IMR-90 (cell line): ENCODE data around the gene FJX1. TPM values are rescaled to one million over a fixed set of nuclear protein-coding genes. Genes with fewer than 3 reads are reported as not detected.
A peak's percentile ranks its signal among the peaks of the same experiment; 100 is the strongest.

Experiments used
- ATAC-seq: fragments of 200-7000 bp; cut with Tn5 transposase; 2 replicates; pipeline ENCODE4 v1.9.1; 2020; ENCODE audit warnings: low read depth, mild to moderate bottlenecking, moderate library complexity
- BruUV-seq: library from RNA; stranded (reverse); fragments of 400-500 nt; replicated peaks from 2 replicates; lab custom pipeline; 2021; lab: Mats Ljungman, UMichigan
- CTCF ChIA-PET: fragments of 300-600 bp; formaldehyde crosslinking; extraction: SDS; loops from one replicate; lab custom pipeline; 2021; ENCODE audit warnings: antibody characterized with exemption; lab: Yijun Ruan, JAX
- POLR2A ChIA-PET: fragments of 300-600 bp; sonication (Branson Sonifier 250); formaldehyde crosslinking; loops from one replicate; lab custom pipeline; 2022; ENCODE audit warnings: antibody characterized with exemption; ENCODE audit not compliant: unreplicated experiment; lab: Charles Lee
- DNase-seq: peaks from one replicate; pipeline ENCODE4 v3.0.0; 2013
- H2AFZ ChIP-seq: replicated peaks from 2 replicates; pipeline ENCODE3; 2013; ENCODE audit warnings: low read length, mild to moderate bottlenecking; ENCODE audit not compliant: poor library complexity
- H2AK5ac ChIP-seq: 2 replicates; pipeline ENCODE4 v1.6.1; 2013; ENCODE audit warnings: low read depth, low read length, inconsistent platforms
- H2AK9ac ChIP-seq: replicated peaks from 2 replicates; pipeline ENCODE3; 2013; ENCODE audit warnings: mild to moderate bottlenecking, low read depth, low read length, moderate library complexity; ENCODE audit not compliant: poor library complexity
- H2BK120ac ChIP-seq: 2 replicates; pipeline ENCODE4 v1.6.1; 2013; ENCODE audit warnings: low read depth, low read length, inconsistent platforms
- H2BK15ac ChIP-seq: 3 replicates; pipeline ENCODE4 v1.6.1; 2013; ENCODE audit warnings: low read depth, low read length, inconsistent platforms
- H2BK20ac ChIP-seq: 2 replicates; pipeline ENCODE4 v1.6.1; 2013; ENCODE audit warnings: low read depth, mild to moderate bottlenecking, inconsistent platforms, low read length, moderate library complexity
- H2BK5ac ChIP-seq: 2 replicates; pipeline ENCODE4 v1.6.1; 2013; ENCODE audit warnings: mild to moderate bottlenecking, low read depth, low read length, inconsistent platforms; ENCODE audit not compliant: poor library complexity, severe bottlenecking
- H3K14ac ChIP-seq: replicated peaks from 2 replicates; pipeline ENCODE4 v1.6.1; 2013; ENCODE audit warnings: low read depth, low read length, inconsistent platforms
- H3K18ac ChIP-seq: 2 replicates; pipeline ENCODE4 v1.6.1; 2013; ENCODE audit warnings: low read depth, low read length, control low read depth
- H3K23ac ChIP-seq: 2 replicates; pipeline ENCODE4 v1.6.1; 2013; ENCODE audit warnings: low read depth, low read length, inconsistent platforms
- H3K27ac ChIP-seq: 2 replicates; pipeline ENCODE4 v1.5.1; 2013; ENCODE audit warnings: mild to moderate bottlenecking, control low read depth, low read length; ENCODE audit not compliant: insufficient read depth
- H3K27me3 ChIP-seq: 2 replicates; pipeline ENCODE4 v1.6.1; 2013; ENCODE audit warnings: low read length; ENCODE audit not compliant: control insufficient read depth, insufficient read depth
- H3K36me3 ChIP-seq: 2 replicates; pipeline ENCODE4 v1.6.1; 2013; ENCODE audit warnings: low read length, mixed read lengths; ENCODE audit not compliant: control insufficient read depth, insufficient read depth
- H3K4ac ChIP-seq: 2 replicates; pipeline ENCODE4 v1.6.1; 2013; ENCODE audit warnings: low read depth, low read length, inconsistent platforms
- H3K4me1 ChIP-seq: 2 replicates; pipeline ENCODE4 v1.6.1; 2013; ENCODE audit warnings: low read length, mixed read lengths; ENCODE audit not compliant: control insufficient read depth, insufficient read depth
- H3K4me2 ChIP-seq: 2 replicates; pipeline ENCODE4 v1.6.1; 2013; ENCODE audit warnings: low read depth, mild to moderate bottlenecking, control low read depth, low read length, moderate library complexity
- H3K4me3 ChIP-seq: 2 replicates; pipeline ENCODE4 v1.5.1; 2013; ENCODE audit warnings: low read depth, mild to moderate bottlenecking, control low read depth, low read length, moderate library complexity; ENCODE audit not compliant: insufficient read depth
- H3K56ac ChIP-seq: 2 replicates; pipeline ENCODE4 v1.6.1; 2013; ENCODE audit warnings: low read length, inconsistent platforms; ENCODE audit not compliant: insufficient read depth; ENCODE audit errors: extremely low read depth
- H3K79me1 ChIP-seq, 2 experiments: 2 replicates each; pipeline ENCODE4 v1.6.1; 2013; ENCODE audit warnings: low read length in 2 of 2, inconsistent platforms in 1 of 2, low read depth in 1 of 2
- H3K9ac ChIP-seq: 2 replicates; pipeline ENCODE4 v1.6.1; 2013; ENCODE audit warnings: low read depth, low read length, control low read depth
- H3K9me1 ChIP-seq: 2 replicates; pipeline ENCODE4 v1.6.1; 2013; ENCODE audit warnings: low read length, inconsistent platforms; ENCODE audit not compliant: insufficient read depth
- H3K9me3 ChIP-seq: 2 replicates; pipeline ENCODE4 v1.6.1; 2013; ENCODE audit warnings: low read length; ENCODE audit not compliant: control insufficient read depth, insufficient read depth
- H4K20me1 ChIP-seq: 2 replicates; pipeline ENCODE4 v1.6.1; 2013; ENCODE audit warnings: low read length, inconsistent platforms; ENCODE audit not compliant: insufficient read depth
- H4K5ac ChIP-seq: 2 replicates; pipeline ENCODE4 v1.6.1; 2013; ENCODE audit warnings: mild to moderate bottlenecking, low read depth, low read length, control low read depth
- H4K8ac ChIP-seq, 2 experiments: 2 replicates each; pipeline ENCODE4 v1.6.1; 2013; ENCODE audit warnings: low read depth in 2 of 2, low read length in 2 of 2, control low read depth in 1 of 2, inconsistent platforms in 1 of 2
- H4K91ac ChIP-seq: 2 replicates; pipeline ENCODE4 v1.6.1; 2013; ENCODE audit warnings: low read depth, low read length, inconsistent platforms; ENCODE audit not compliant: insufficient read depth
- BHLHE40 ChIP-seq: fragments of 150-350 bp; IDR thresholded peaks from 2 replicates; pipeline ENCODE4 v1.6.1; 2016; ENCODE audit warnings: mild to moderate bottlenecking, low read depth, low read length
- CEBPB ChIP-seq: IDR thresholded peaks from 2 replicates; pipeline ENCODE4 v1.6.1; 2012; ENCODE audit warnings: low read depth, low read length, improper control_type of control experiment
- CHD1 ChIP-seq: IDR thresholded peaks from 2 replicates; pipeline ENCODE4 v1.6.1; 2012; ENCODE audit warnings: low read depth, low read length, improper control_type of control experiment
- CTCF ChIP-seq: conservative IDR thresholded peaks from 2 replicates; pipeline ENCODE4 v1.5.1; 2012; ENCODE audit warnings: mild to moderate bottlenecking, low read depth, low read length, improper control_type of control experiment
- ELK1 ChIP-seq: fragments of 150-350 bp; IDR thresholded peaks from 2 replicates; pipeline ENCODE4 v1.6.1; 2016; ENCODE audit warnings: low read depth, mild to moderate bottlenecking, low read length, moderate library complexity, borderline replicate concordance
- FOS ChIP-seq: fragments of 150-350 bp; IDR thresholded peaks from 2 replicates; pipeline ENCODE4 v1.6.1; 2016; ENCODE audit warnings: low read depth, low read length
- MAFK ChIP-seq: IDR thresholded peaks from 2 replicates; pipeline ENCODE4 v1.6.1; 2012; ENCODE audit warnings: low read depth, low read length, improper control_type of control experiment
- MAZ ChIP-seq: IDR thresholded peaks from 2 replicates; pipeline ENCODE4 v1.6.1; 2012; ENCODE audit warnings: low read depth, mild to moderate bottlenecking, low read length, improper control_type of control experiment, moderate library complexity, borderline replicate concordance
- MXI1 ChIP-seq: IDR thresholded peaks from 2 replicates; pipeline ENCODE4 v1.6.1; 2012; ENCODE audit warnings: low read depth, mild to moderate bottlenecking, low read length, moderate library complexity, borderline replicate concordance
- NFE2L2 ChIP-seq: fragments of 150-350 bp; IDR thresholded peaks from 2 replicates; pipeline ENCODE4 v1.6.1; 2016; ENCODE audit warnings: low read depth, mild to moderate bottlenecking, low read length
- POLR2A ChIP-seq: IDR thresholded peaks from 2 replicates; pipeline ENCODE4 v1.6.1; 2012; ENCODE audit warnings: mild to moderate bottlenecking, low read depth, low read length
- RAD21 ChIP-seq: IDR thresholded peaks from 2 replicates; pipeline ENCODE4 v1.6.1; 2012; ENCODE audit warnings: low read length, improper control_type of control experiment
- RCOR1 ChIP-seq: IDR thresholded peaks from 2 replicates; pipeline ENCODE4 v1.6.1; 2012; ENCODE audit warnings: mild to moderate bottlenecking, low read length, improper control_type of control experiment; ENCODE audit not compliant: insufficient replicate concordance
- RFX5 ChIP-seq: IDR thresholded peaks from 2 replicates; pipeline ENCODE4 v1.8.0; 2012; ENCODE audit warnings: low read depth, mild to moderate bottlenecking, low read length, moderate library complexity
- SMC3 ChIP-seq: fragments of 150-350 bp; IDR thresholded peaks from 2 replicates; pipeline ENCODE4 v1.6.1; 2016; ENCODE audit warnings: low read depth, mild to moderate bottlenecking, antibody characterized with exemption, low read length, moderate library complexity
- USF2 ChIP-seq: fragments of 150-350 bp; IDR thresholded peaks from 2 replicates; pipeline ENCODE4 v1.6.1; 2017; ENCODE audit warnings: mild to moderate bottlenecking, antibody characterized with exemption, low read length, low read depth
- WGBS, 2 experiments: methylation state at CpG; one replicate each; pipeline versions ENCODE4 v1.1.5 to v1.1.7; 2013; ENCODE audit warnings: missing lambda C conversion rate in 2 of 2; ENCODE audit not compliant: insufficient read length in 1 of 2; ENCODE audit errors: extremely low coverage in 2 of 2; 5-methylcytosine and 5-hydroxymethylcytosine counted together
- dilution Hi-C: fragments of 300-500 bp; cut with HindIII; formaldehyde crosslinking; loops from one replicate; pipeline ENCODE4 v1.14.3; 2018; ENCODE audit warnings: low sequenced_read_pairs; ENCODE audit not compliant: unreplicated experiment
- in situ Hi-C: fragments of 300-500 bp; cut with MboI; formaldehyde crosslinking; loops from 3 replicates; pipeline ENCODE4 v1.14.3; 2019; ENCODE audit warnings: low sequenced_read_pairs, inconsistent platforms, mixed read lengths
- intact Hi-C: fragments of 100-400 bp; cut with micrococcal nuclease; formaldehyde crosslinking; loops from 2 replicates; pipeline ENCODE4 v1.10.0; 2022
- polyA plus RNA-seq, 3 experiments: library from polyadenylated mRNA; depleted of rRNA; stranded (reverse); fragments of >200 nt; gene quantifications; 2 replicates each; pipeline ENCODE4 v1.2.3, GENCODE V29; 2012; ENCODE audit warnings: low replicate concordance in 1 of 3
- total RNA-seq: library from RNA; depleted of rRNA; stranded (reverse); fragments of >200 nt; gene quantifications from 2 replicates; pipeline ENCODE4 v1.2.3, GENCODE V29; 2012

FJX1 gene
- total and polyA plus RNA-seq, 2 of the 4 experiments (the other 2 are of a cell fraction) = 8.4 to 11.2 TPM

GRCh38 chr11:35650006-35650405 lies 31.7 kb downstream of the FJX1 start:
- DNase-seq = peak; percentile 84
- dilution Hi-C loops = no loop called here

More at GRCh38 chr11:35650006-35650405, 31.7 kb downstream of the FJX1 start:
- no CpG with 5 or more reads among the region's 1 CpG for WGBS, 2 experiments
- Histone ChIP-seq H2AK9ac (no peak overlapping the region), H2BK120ac (no peak overlapping the region), H3K14ac (no peak overlapping the region), H3K4me3 (no peak overlapping the region), H4K8ac (no peak overlapping the region), H3K27me3 (no peaks in the 10 kb centered on the region), H2AK5ac (no peak overlapping the region), H3K23ac (no peak overlapping the region), H3K36me3 (no peaks in the 10 kb centered on the region), H3K9me3 (no peaks in the 10 kb centered on the region), H3K4ac (no peak overlapping the region), H3K9ac (no peak overlapping the region), H4K5ac (no peak overlapping the region), H3K4me2 (peak overlapping the region; percentile 44; the same call in 1 of the 2 replicates), H2BK5ac (no peak overlapping the region), H3K4me1 (peaks cover 2% of the 10 kb centered on the region; the same call in 1 of the 2 replicates), H4K20me1 (no peaks in the 10 kb centered on the region), H3K18ac (no peak overlapping the region), H3K56ac (no peak overlapping the region), H2BK15ac (no peak overlapping the region), H3K9me1 (0 out of 2 replicates have a peak, but pooled peaks cover 4% of the 10 kb centered on the region), H4K91ac (no peak overlapping the region), H3K27ac (no peak overlapping the region), H3K79me1 (no peaks in the 10 kb centered on the region), H2BK20ac (no peak overlapping the region), H2AFZ (no peak overlapping the region)
- no TSS peak for BruUV-seq
- in situ Hi-C loops = no loop called here
- ChIA-PET CTCF (no interaction called here), POLR2A (no interaction called here)
- ATAC-seq = peak; percentile 67
- TF ChIP-seq CEBPB (no peak), RAD21 (no peak; the same call in 1 of the 2 replicates), USF2 (no peak), MAFK (peak; percentile 47; the same call in 1 of the 2 replicates), CHD1 (no peak), POLR2A (no peak), ELK1 (no peak), SMC3 (no peak), RCOR1 (no peak), CTCF (no peak), RFX5 (no peak), NFE2L2 (no peak; the same call in 1 of the 2 replicates), FOS (0 out of 2 replicates have a peak, but pooled peaks have one; percentile 29), MAZ (no peak), MXI1 (no peak), BHLHE40 (no peak)
- intact Hi-C loops = no loop called here
